Activated T-helper 17 cell treated with anti-CD3 and anti-CD28 coated beads, Interleukin-2, amount 50 U/mL, for 72 hours (primary cell): Measurements from ENCODE around the gene EXOC6B. TPM values are rescaled to one million over a fixed set of nuclear protein-coding genes. Genes with fewer than 3 reads are reported as not detected.
A peak's percentile ranks its signal among the peaks of the same experiment; 100 is the strongest.

Experiments used
- ATAC-seq: fragments of 150-1000 bp; cut with Tn5 transposase; replicated peaks from 2 replicates; pipeline ENCODE4 v1.10.0; 2021; ENCODE audit warnings: mild to moderate bottlenecking, moderate library complexity
- H3K27ac Mint-ChIP-seq: one replicate; pipeline ENCODE4 v1.8.0; 2022; ENCODE audit warnings: mixed read lengths
- H3K27me3 Mint-ChIP-seq: one replicate; pipeline ENCODE4 v1.8.0; 2022; ENCODE audit warnings: mixed read lengths
- H3K36me3 Mint-ChIP-seq: one replicate; pipeline ENCODE4 v1.8.0; 2022; ENCODE audit warnings: low read depth, mild to moderate bottlenecking, mixed read lengths
- H3K4me1 Mint-ChIP-seq: one replicate; pipeline ENCODE4 v1.8.0; 2022; ENCODE audit warnings: mixed read lengths
- H3K4me3 Mint-ChIP-seq: one replicate; pipeline ENCODE4 v1.8.0; 2022; ENCODE audit warnings: mild to moderate bottlenecking, mixed read lengths
- H3K9me3 Mint-ChIP-seq: one replicate; pipeline ENCODE4 v1.8.0; 2022; ENCODE audit warnings: mixed read lengths
- total RNA-seq, 2 donors: library from RNA; stranded (reverse); gene quantifications; one replicate each; pipeline ENCODE4 v1.2.3, GENCODE V29; 2022

EXOC6B gene
- total RNA-seq, 2 donors from 2014 or later, result 12.1 to 12.8 TPM

GRCh38 chr2:72821118-72821517 lies 4.7 kb downstream of the EXOC6B start:
- H3K4me3 Mint-ChIP-seq, result no peak overlapping the region
- no peak for ATAC-seq
- no peaks in the 10 kb centered on the region for H3K9me3 Mint-ChIP-seq
- H3K36me3 Mint-ChIP-seq, result no peaks in the 10 kb centered on the region
- H3K4me1 Mint-ChIP-seq, result peaks cover 38% of the 10 kb centered on the region
- no peak overlapping the region for H3K27ac Mint-ChIP-seq
- no peaks in the 10 kb centered on the region for H3K27me3 Mint-ChIP-seq

GRCh38 chr2:72819501-72819900 lies 6.3 kb downstream of the EXOC6B start:
- no peak overlapping the region for H3K27ac Mint-ChIP-seq
- H3K9me3 Mint-ChIP-seq, result no peaks in the 10 kb centered on the region
- H3K36me3 Mint-ChIP-seq, result no peaks in the 10 kb centered on the region
- no peak overlapping the region for H3K4me3 Mint-ChIP-seq
- no peak for ATAC-seq
- no peaks in the 10 kb centered on the region for H3K27me3 Mint-ChIP-seq
- H3K4me1 Mint-ChIP-seq, result peaks cover 27% of the 10 kb centered on the region

- Mint-ChIP-seq H3K4me1 (peaks cover 13% of the 10 kb centered on the region), H3K27me3 (no peaks in the 10 kb centered on the region), H3K9me3 (no peaks in the 10 kb centered on the region), H3K27ac (no peak overlapping the region), H3K36me3 (peaks cover 5% of the 10 kb centered on the region), H3K4me3 (no peak overlapping the region)
- no peak for ATAC-seq
Observed at GRCh38 chr2:72815655-72816278, 10.1 kb downstream of the EXOC6B start.

- H3K27me3 Mint-ChIP-seq, result no peaks in the 10 kb centered on the region
- H3K27ac Mint-ChIP-seq, result no peak overlapping the region
- ATAC-seq, result no peak
- H3K4me3 Mint-ChIP-seq, result no peak overlapping the region
- peaks cover 25% of the 10 kb centered on the region for H3K36me3 Mint-ChIP-seq
- H3K4me1 Mint-ChIP-seq, result peaks cover 18% of the 10 kb centered on the region
- H3K9me3 Mint-ChIP-seq, result peaks cover 16% of the 10 kb centered on the region
Observed at GRCh38 chr2:72813841-72814240, 12.0 kb downstream of the EXOC6B start.

GRCh38 chr2:72810165-72810564 lies 15.7 kb downstream of the EXOC6B start:
- Mint-ChIP-seq H3K36me3 (peaks cover 31% of the 10 kb centered on the region), H3K4me1 (peaks cover 13% of the 10 kb centered on the region), H3K27ac (no peak overlapping the region), H3K27me3 (no peaks in the 10 kb centered on the region), H3K9me3 (peaks cover 18% of the 10 kb centered on the region), H3K4me3 (no peak overlapping the region)
- ATAC-seq, result no peak

- ATAC-seq, result no peak
- Mint-ChIP-seq H3K27ac (no peak overlapping the region), H3K4me1 (peaks cover 13% of the 10 kb centered on the region), H3K9me3 (peaks cover 18% of the 10 kb centered on the region), H3K27me3 (no peaks in the 10 kb centered on the region), H3K4me3 (no peak overlapping the region), H3K36me3 (peaks cover 31% of the 10 kb centered on the region)
Observed at GRCh38 chr2:72809095-72809494, 16.7 kb downstream of the EXOC6B start.

- Mint-ChIP-seq H3K27ac (no peak overlapping the region), H3K36me3 (peaks cover 31% of the 10 kb centered on the region), H3K4me3 (no peak overlapping the region), H3K4me1 (peaks cover 5% of the 10 kb centered on the region), H3K9me3 (peaks cover 18% of the 10 kb centered on the region), H3K27me3 (no peaks in the 10 kb centered on the region)
- no peak for ATAC-seq
Observed at GRCh38 chr2:72806280-72806945, 19.4 kb downstream of the EXOC6B start.

GRCh38 chr2:72803626-72804320 lies 22.1 kb downstream of the EXOC6B start:
- no peak for ATAC-seq
- Mint-ChIP-seq H3K27me3 (no peaks in the 10 kb centered on the region), H3K4me3 (no peak overlapping the region), H3K36me3 (peaks cover 6% of the 10 kb centered on the region), H3K27ac (no peak overlapping the region), H3K4me1 (no peaks in the 10 kb centered on the region), H3K9me3 (peaks cover under 1% of the 10 kb centered on the region)

GRCh38 chr2:72803151-72803550 lies 22.7 kb downstream of the EXOC6B start:
- no peak for ATAC-seq
- Mint-ChIP-seq H3K4me3 (no peak overlapping the region), H3K27ac (no peak overlapping the region), H3K9me3 (no peaks in the 10 kb centered on the region), H3K4me1 (no peaks in the 10 kb centered on the region), H3K36me3 (peaks cover 5% of the 10 kb centered on the region), H3K27me3 (no peaks in the 10 kb centered on the region)

GRCh38 chr2:72800492-72800891 lies 25.3 kb downstream of the EXOC6B start:
- H3K27ac Mint-ChIP-seq, result no peak overlapping the region
- H3K36me3 Mint-ChIP-seq, result no peaks in the 10 kb centered on the region
- no peaks in the 10 kb centered on the region for H3K9me3 Mint-ChIP-seq
- no peak overlapping the region for H3K4me3 Mint-ChIP-seq
- H3K4me1 Mint-ChIP-seq, result no peaks in the 10 kb centered on the region
- no peak for ATAC-seq
- H3K27me3 Mint-ChIP-seq, result no peaks in the 10 kb centered on the region

GRCh38 chr2:72797740-72798139 lies 28.1 kb downstream of the EXOC6B start:
- Mint-ChIP-seq H3K27ac (no peak overlapping the region), H3K4me3 (no peak overlapping the region), H3K36me3 (no peaks in the 10 kb centered on the region), H3K4me1 (peaks cover 15% of the 10 kb centered on the region), H3K27me3 (no peaks in the 10 kb centered on the region), H3K9me3 (peaks cover 5% of the 10 kb centered on the region)
- no peak for ATAC-seq

GRCh38 chr2:72796766-72797165 lies 29.1 kb downstream of the EXOC6B start:
- no peaks in the 10 kb centered on the region for H3K27me3 Mint-ChIP-seq
- no peak overlapping the region for H3K4me3 Mint-ChIP-seq
- peaks cover 15% of the 10 kb centered on the region for H3K4me1 Mint-ChIP-seq
- no peak for ATAC-seq
- peaks cover 5% of the 10 kb centered on the region for H3K9me3 Mint-ChIP-seq
- no peaks in the 10 kb centered on the region for H3K36me3 Mint-ChIP-seq
- no peak overlapping the region for H3K27ac Mint-ChIP-seq

- ATAC-seq, result no peak
- peak overlapping the region; percentile 5 for H3K27ac Mint-ChIP-seq
- peaks cover 5% of the 10 kb centered on the region for H3K9me3 Mint-ChIP-seq
- no peaks in the 10 kb centered on the region for H3K36me3 Mint-ChIP-seq
- no peak overlapping the region for H3K4me3 Mint-ChIP-seq
- H3K27me3 Mint-ChIP-seq, result no peaks in the 10 kb centered on the region
- peaks cover 15% of the 10 kb centered on the region for H3K4me1 Mint-ChIP-seq
Observed at GRCh38 chr2:72794572-72794971, 31.3 kb downstream of the EXOC6B start.

GRCh38 chr2:72793798-72794440 lies 31.9 kb downstream of the EXOC6B start:
- Mint-ChIP-seq H3K4me3 (no peak overlapping the region), H3K36me3 (no peaks in the 10 kb centered on the region), H3K4me1 (peaks cover 15% of the 10 kb centered on the region), H3K27me3 (no peaks in the 10 kb centered on the region), H3K27ac (peak overlapping the region; percentile 12), H3K9me3 (peaks cover 5% of the 10 kb centered on the region)
- no peak for ATAC-seq
